ENCODE data around the gene MAP4K2. TPM values are rescaled to one million over a fixed set of nuclear protein-coding genes. Genes with fewer than 3 reads are reported as not detected.

MAP4K2 gene
- total and polyA plus RNA-seq, 2 of the 4 experiments (the other 2 are of a cell fraction), result 11.7 to 16.6 TPM

GRCh38 chr11:64793271-64794160, 9.5 kb downstream of the MAP4K2 start:
- Histone ChIP-seq H3K4me2 (ENCODE audit: low read depth, low read length) (no peak overlapping the region), H4K91ac (ENCODE audit: insufficient read depth, low read depth, low read length) (no peak overlapping the region), H3K4ac (ENCODE audit: low read depth, low read length) (no peak overlapping the region), H3K18ac (ENCODE audit: low read depth, low read length) (no peak overlapping the region), H2AK5ac (ENCODE audit: low read depth, low read length) (no peak overlapping the region), H3K27me3 (ENCODE audit: control insufficient read depth, insufficient read depth, low read length) (no peaks in the 10 kb centered on the region), H3K14ac (replicated peaks; ENCODE audit: low read depth, low read length) (no peak overlapping the region), H2BK5ac (ENCODE audit: low read depth, low read length, poor library complexity, severe bottlenecking) (no peak overlapping the region), H3K23ac (ENCODE audit: low read depth, low read length) (no peak overlapping the region), H3K27ac (ENCODE audit: insufficient read depth, low read length) (no peak overlapping the region), H2AK9ac (replicated peaks; ENCODE audit: low read depth, low read length, poor library complexity) (peak overlapping the region; percentile 61), H4K8ac (ENCODE audit: low read depth in 2 of 2, low read length in 2 of 2) (no peak overlapping the region), H3K56ac (ENCODE audit: extremely low read depth, insufficient read depth, low read length) (no peak overlapping the region), H3K9me1 (ENCODE audit: insufficient read depth, low read length) (no peaks in the 10 kb centered on the region), H2BK15ac (ENCODE audit: low read depth, low read length) (no peak overlapping the region), H3K36me3 (ENCODE audit: control insufficient read depth, insufficient read depth, low read length) (peaks cover 28% of the 10 kb centered on the region), H4K20me1 (ENCODE audit: insufficient read depth, low read length) (no peaks in the 10 kb centered on the region), H3K9ac (ENCODE audit: low read depth, low read length) (no peak overlapping the region), H2BK20ac (ENCODE audit: low read depth, low read length) (no peak overlapping the region), H2AFZ (replicated peaks; ENCODE audit: low read length, poor library complexity) (no peak overlapping the region), H3K4me3 (ENCODE audit: insufficient read depth, low read depth, low read length) (no peak overlapping the region), H3K9me3 (ENCODE audit: control insufficient read depth, insufficient read depth, low read length) (no peaks in the 10 kb centered on the region), H3K4me1 (ENCODE audit: control insufficient read depth, insufficient read depth, low read length) (no peaks in the 10 kb centered on the region), H4K5ac (ENCODE audit: low read depth, low read length) (no peak overlapping the region), H2BK120ac (ENCODE audit: low read depth, low read length) (no peak overlapping the region), H3K79me1 (ENCODE audit: low read depth in 1 of 2, low read length in 2 of 2) (no peaks in the 10 kb centered on the region)
- BruUV-seq (replicated peaks), result no TSS peak
- in situ Hi-C loops (cut with MboI; ENCODE audit: low sequenced_read_pairs), result no loop called here
- dilution Hi-C loops (cut with HindIII; ENCODE audit: low sequenced_read_pairs, unreplicated experiment), result no loop called here
- ATAC-seq (ENCODE audit: low read depth) (no peak), DNase-seq (no peak)
- ChIA-PET CTCF (no interaction called here), POLR2A (ENCODE audit: unreplicated experiment) (no interaction called here)
- 95% methylated on average over 5 of the region's 11 CpGs; no CpG with 5 or more reads in 1 of the 2 experiments for WGBS, 2 experiments (ENCODE audit: extremely low coverage in 2 of 2, insufficient read length in 1 of 2)
- intact Hi-C loops (cut with micrococcal nuclease), result no loop called here
- TF ChIP-seq FOS (IDR thresholded peaks at IDR 0.05; ENCODE audit: low read depth, low read length) (no peak), USF2 (IDR thresholded peaks at IDR 0.05; ENCODE audit: low read depth, low read length) (no peak), BHLHE40 (IDR thresholded peaks at IDR 0.05; ENCODE audit: low read depth, low read length) (no peak), CTCF (conservative IDR thresholded peaks at IDR 0.05; ENCODE audit: low read depth, low read length) (no peak), MAZ (IDR thresholded peaks at IDR 0.05; ENCODE audit: borderline replicate concordance, low read depth, low read length) (no peak), POLR2A (IDR thresholded peaks at IDR 0.05; ENCODE audit: low read depth, low read length) (no peak), ELK1 (IDR thresholded peaks at IDR 0.05; ENCODE audit: borderline replicate concordance, low read depth, low read length) (no peak), RFX5 (IDR thresholded peaks at IDR 0.05; ENCODE audit: low read depth, low read length) (no peak), NFE2L2 (IDR thresholded peaks at IDR 0.05; ENCODE audit: low read depth, low read length) (no peak), SMC3 (IDR thresholded peaks at IDR 0.05; ENCODE audit: low read depth, low read length) (no peak), MXI1 (IDR thresholded peaks at IDR 0.05; ENCODE audit: borderline replicate concordance, low read depth, low read length) (no peak), RCOR1 (IDR thresholded peaks at IDR 0.05; ENCODE audit: insufficient replicate concordance, low read length) (no peak), CHD1 (IDR thresholded peaks at IDR 0.05; ENCODE audit: low read depth, low read length) (no peak), RAD21 (IDR thresholded peaks at IDR 0.05; ENCODE audit: low read length) (no peak), MAFK (IDR thresholded peaks at IDR 0.05; ENCODE audit: low read depth, low read length) (no peak)

All from IMR-90 (cell line).